ENCODE measurements around the gene MDH2.

GRCh38 chr7:76073335-76073990, 25.6 kb downstream of the MDH2 start:
- TF ChIP-seq CTCF (IDR thresholded peaks at IDR 0.05; ENCODE audit: low read length): no peak
- no peak for TF ChIP-seq EZH2 (IDR thresholded peaks at IDR 0.05; ENCODE audit: borderline replicate concordance, low read length)

Measured in OCI-LY1 (cell line).